ENCODE measurements around the gene DDX11. TPM values are rescaled to one million over a fixed set of nuclear protein-coding genes. Genes with fewer than 3 reads are reported as not detected.
"Not testable (repeated sequence)": the region's sequence is repeated elsewhere in the genome, so short reads cannot be mapped to it uniquely, and the experiment has no call there.

The DDX11 gene
- total RNA-seq, 6 experiments from 2014 or later, result 14.1 to 23.1 (median 20.5) TPM

DNA sequence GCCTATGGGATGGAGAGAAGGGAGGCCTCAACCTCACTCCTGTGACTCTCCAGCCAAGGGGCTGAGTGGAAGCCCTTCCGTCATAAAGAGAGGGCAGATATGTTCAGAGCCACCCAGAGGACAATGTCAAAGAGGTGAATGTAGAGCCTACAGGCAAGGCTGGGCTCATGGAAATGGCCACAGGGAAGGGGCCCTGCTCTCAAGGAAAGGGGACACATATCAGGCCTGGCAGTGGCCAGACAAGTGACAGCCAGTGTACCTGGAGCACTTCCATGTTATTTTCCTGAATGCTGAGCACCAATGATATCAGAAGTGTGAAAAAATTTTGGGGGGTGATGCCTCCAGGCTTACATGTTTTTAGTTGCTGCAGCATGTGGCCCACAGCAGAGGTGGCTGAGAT is 36.6 kb upstream of the DDX11 start:
- H3K9me3 Mint-ChIP-seq, result no peaks in the 10 kb centered on the region
- no peak for DNase-seq
- H3K36me3 Mint-ChIP-seq (ENCODE audit: low read depth), result no peaks in the 10 kb centered on the region
- peaks cover 21% of the 10 kb centered on the region for H3K27me3 Mint-ChIP-seq (ENCODE audit: insufficient read depth)
- TF ChIP-seq, protein P1, sequence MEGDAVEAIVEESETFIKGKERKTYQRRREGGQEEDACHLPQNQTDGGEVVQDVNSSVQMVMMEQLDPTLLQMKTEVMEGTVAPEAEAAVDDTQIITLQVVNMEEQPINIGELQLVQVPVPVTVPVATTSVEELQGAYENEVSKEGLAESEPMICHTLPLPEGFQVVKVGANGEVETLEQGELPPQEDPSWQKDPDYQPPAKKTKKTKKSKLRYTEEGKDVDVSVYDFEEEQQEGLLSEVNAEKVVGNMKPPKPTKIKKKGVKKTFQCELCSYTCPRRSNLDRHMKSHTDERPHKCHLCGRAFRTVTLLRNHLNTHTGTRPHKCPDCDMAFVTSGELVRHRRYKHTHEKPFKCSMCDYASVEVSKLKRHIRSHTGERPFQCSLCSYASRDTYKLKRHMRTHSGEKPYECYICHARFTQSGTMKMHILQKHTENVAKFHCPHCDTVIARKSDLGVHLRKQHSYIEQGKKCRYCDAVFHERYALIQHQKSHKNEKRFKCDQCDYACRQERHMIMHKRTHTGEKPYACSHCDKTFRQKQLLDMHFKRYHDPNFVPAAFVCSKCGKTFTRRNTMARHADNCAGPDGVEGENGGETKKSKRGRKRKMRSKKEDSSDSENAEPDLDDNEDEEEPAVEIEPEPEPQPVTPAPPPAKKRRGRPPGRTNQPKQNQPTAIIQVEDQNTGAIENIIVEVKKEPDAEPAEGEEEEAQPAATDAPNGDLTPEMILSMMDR (IDR thresholded peaks at IDR 0.05), result no peak
- no peak overlapping the region for H3K4me3 Mint-ChIP-seq
- H3K4me1 Mint-ChIP-seq (ENCODE audit: low read depth), result peaks cover 31% of the 10 kb centered on the region
- no peak overlapping the region for H3K27ac Mint-ChIP-seq

DNA sequence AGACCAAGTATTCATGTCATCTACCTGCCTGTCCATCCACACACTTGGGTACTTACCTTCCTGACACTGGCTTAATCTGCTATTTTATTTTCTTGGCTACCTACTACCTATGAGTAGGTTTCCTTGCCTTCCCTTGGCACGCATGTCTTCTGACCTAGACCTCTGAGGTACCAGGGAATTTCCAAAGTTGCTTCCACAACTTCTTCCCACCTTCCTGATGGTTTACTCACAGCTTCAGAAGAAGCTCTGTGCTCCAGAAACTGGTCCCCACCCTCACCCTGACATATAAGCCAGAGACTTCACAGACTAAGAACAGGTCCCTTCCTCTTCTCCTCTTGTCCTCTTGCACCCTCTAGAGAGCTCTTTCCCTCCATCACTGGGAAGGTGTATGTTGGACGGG is 35.7 kb upstream of the DDX11 start:
- no peaks in the 10 kb centered on the region for H3K9me3 Mint-ChIP-seq
- peaks cover 21% of the 10 kb centered on the region for H3K27me3 Mint-ChIP-seq (ENCODE audit: insufficient read depth)
- no peak for DNase-seq
- H3K4me1 Mint-ChIP-seq (ENCODE audit: low read depth), result peaks cover 31% of the 10 kb centered on the region
- TF ChIP-seq, protein P1 (IDR thresholded peaks at IDR 0.05), result no peak
- no peak overlapping the region for H3K4me3 Mint-ChIP-seq
- H3K36me3 Mint-ChIP-seq (ENCODE audit: low read depth), result no peaks in the 10 kb centered on the region
- H3K27ac Mint-ChIP-seq, result no peak overlapping the region

- Mint-ChIP-seq H3K9me3 (no peaks in the 10 kb centered on the region), H3K27ac (no peak overlapping the region), H3K4me3 (no peak overlapping the region), H3K36me3 (ENCODE audit: low read depth) (no peaks in the 10 kb centered on the region), H3K27me3 (ENCODE audit: insufficient read depth) (peaks cover 9% of the 10 kb centered on the region), H3K4me1 (ENCODE audit: low read depth) (peaks cover 6% of the 10 kb centered on the region)
- DNase-seq, result no peak
- TF ChIP-seq, protein P1 (IDR thresholded peaks at IDR 0.05), result no peak
Observed at GRCh38 chr12:31041033-31041564, 32.6 kb upstream of the DDX11 start.

- DNase-seq; H3K27ac Mint-ChIP-seq; H3K36me3 Mint-ChIP-seq (ENCODE audit: low read depth); H3K4me3 Mint-ChIP-seq; H3K9me3 Mint-ChIP-seq; H3K27me3 Mint-ChIP-seq (ENCODE audit: insufficient read depth): not testable (repeated sequence)
- peaks cover 27% of the 10 kb centered on the region for H3K4me1 Mint-ChIP-seq (ENCODE audit: low read depth)
Observed at GRCh38 chr12:31050143-31050542, 23.5 kb upstream of the DDX11 start.

DNA sequence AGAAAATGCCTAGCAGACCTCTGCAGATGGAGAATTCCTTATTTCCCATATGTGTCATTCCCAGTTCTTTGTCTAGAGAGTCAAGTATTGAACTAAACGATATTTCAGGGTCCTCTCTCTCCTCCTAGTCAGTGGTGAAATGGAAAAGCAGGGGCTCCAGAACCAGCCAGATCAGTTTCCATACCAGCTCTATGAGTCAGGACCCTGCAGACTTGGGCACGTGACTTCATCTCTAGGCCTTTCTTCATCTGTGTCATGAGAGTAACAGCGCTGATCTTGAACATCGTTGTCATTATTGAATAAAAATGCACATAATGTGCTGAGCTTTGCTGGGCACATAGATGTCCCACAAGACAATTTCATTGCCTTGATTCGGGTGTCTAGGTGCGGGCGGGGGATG is 23.1 kb upstream of the DDX11 start:
- not testable (repeated sequence) for H3K36me3 Mint-ChIP-seq (ENCODE audit: low read depth); DNase-seq; H3K9me3 Mint-ChIP-seq; H3K27me3 Mint-ChIP-seq (ENCODE audit: insufficient read depth); H3K4me3 Mint-ChIP-seq; H3K27ac Mint-ChIP-seq
- peaks cover 27% of the 10 kb centered on the region for H3K4me1 Mint-ChIP-seq (ENCODE audit: low read depth)

DNA sequence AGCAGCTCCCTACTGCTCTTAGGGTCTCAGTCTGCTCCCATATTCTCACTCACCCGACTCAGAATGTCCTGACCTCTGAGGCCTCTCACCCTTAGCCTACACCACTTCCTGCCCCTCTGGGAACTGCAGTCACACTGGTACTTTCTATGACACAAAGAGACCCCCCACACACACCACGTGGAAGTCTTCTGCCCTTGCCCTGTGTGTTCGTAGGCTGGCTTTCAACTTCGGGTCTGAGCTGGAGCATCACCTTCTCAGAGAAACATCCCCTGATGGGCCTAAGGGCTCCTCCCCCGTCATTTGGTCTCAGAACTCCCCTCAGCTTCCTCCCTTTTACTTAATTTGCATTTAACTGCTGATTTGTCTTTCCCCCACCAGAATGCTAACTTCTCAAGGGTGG is 22.0 kb upstream of the DDX11 start:
- not testable (repeated sequence) for H3K4me3 Mint-ChIP-seq; H3K36me3 Mint-ChIP-seq (ENCODE audit: low read depth); H3K27ac Mint-ChIP-seq; DNase-seq; H3K27me3 Mint-ChIP-seq (ENCODE audit: insufficient read depth); H3K9me3 Mint-ChIP-seq
- H3K4me1 Mint-ChIP-seq (ENCODE audit: low read depth), result peaks cover 27% of the 10 kb centered on the region

GRCh38 chr12:31052121-31052520 is 21.5 kb upstream of the DDX11 start:
- not testable (repeated sequence) for H3K4me3 Mint-ChIP-seq; H3K36me3 Mint-ChIP-seq (ENCODE audit: low read depth); H3K27ac Mint-ChIP-seq; DNase-seq; H3K27me3 Mint-ChIP-seq (ENCODE audit: insufficient read depth); H3K9me3 Mint-ChIP-seq
- H3K4me1 Mint-ChIP-seq (ENCODE audit: low read depth), result peaks cover 27% of the 10 kb centered on the region

DNA sequence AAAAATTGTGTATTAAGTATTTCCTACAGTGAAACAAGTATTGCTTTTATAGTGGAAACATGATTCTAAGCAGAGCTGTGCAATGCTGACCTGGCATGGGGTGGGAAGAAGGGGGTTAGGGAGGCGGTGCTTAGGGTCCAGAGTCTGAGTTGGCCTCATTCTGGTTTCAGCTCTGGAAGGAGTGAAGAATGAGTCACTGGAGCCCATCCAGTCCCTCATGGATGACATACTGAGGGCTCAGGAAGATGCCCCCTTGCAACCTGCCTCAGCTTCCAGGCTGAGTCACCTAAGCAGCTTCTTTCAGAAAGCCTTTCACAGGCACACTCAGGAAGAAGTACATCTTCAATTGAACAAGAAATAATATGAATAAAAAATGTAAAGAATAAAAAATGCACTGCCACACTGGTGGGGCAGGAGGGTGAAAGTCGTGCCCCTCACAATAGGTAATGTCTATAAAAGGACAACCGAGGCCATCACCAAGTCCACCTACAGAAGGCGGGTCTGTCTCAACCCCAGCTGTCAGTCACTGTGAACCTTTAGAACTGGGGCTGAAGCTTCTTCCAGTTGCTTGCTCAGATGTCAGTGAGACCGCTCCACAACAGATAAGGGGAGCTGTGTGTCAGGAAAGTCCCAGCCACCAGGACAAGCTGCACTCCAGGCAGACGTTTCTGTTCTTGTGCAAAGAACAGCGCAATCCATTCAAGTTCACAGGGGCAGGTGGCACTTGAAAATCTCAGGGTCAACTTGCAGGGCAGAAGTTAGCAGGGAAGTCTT is 20.8 kb upstream of the DDX11 start:
- H3K4me3 Mint-ChIP-seq; H3K36me3 Mint-ChIP-seq (ENCODE audit: low read depth); H3K9me3 Mint-ChIP-seq; H3K27me3 Mint-ChIP-seq (ENCODE audit: insufficient read depth): not testable (repeated sequence)
- H3K27ac Mint-ChIP-seq, result peak overlapping the region; percentile 34; the same call in 1 of the 2 replicates
- H3K4me1 Mint-ChIP-seq (ENCODE audit: low read depth), result peaks cover 27% of the 10 kb centered on the region
- DNase-seq, result peak; percentile 65

Measured in HFFc6 (cell line).